Mammary epithelial cell (primary cell): ENCODE results near the gene MAP6.

ENCODE experiments used
- EZH2 ChIP-seq: IDR thresholded peaks from 2 replicates; pipeline ENCODE4 v1.6.1; 2012; ENCODE audit warnings: low read length, inconsistent platforms, borderline replicate concordance
- TF ChIP-seq, protein P1 (sequence below), 2 donors: IDR thresholded peaks in 1 of 2; conservative IDR thresholded peaks in 1 of 2; 2 replicates each; pipeline ENCODE4 v1.5.1; 2011 to 2012; ENCODE audit warnings: inconsistent platforms in 2 of 2, low read length in 2 of 2, mild to moderate bottlenecking in 2 of 2, control low read depth in 1 of 2, low read depth in 1 of 2; ENCODE audit not compliant: insufficient read depth in 1 of 2; ENCODE audit errors: extremely low read depth in 1 of 2

DNA sequence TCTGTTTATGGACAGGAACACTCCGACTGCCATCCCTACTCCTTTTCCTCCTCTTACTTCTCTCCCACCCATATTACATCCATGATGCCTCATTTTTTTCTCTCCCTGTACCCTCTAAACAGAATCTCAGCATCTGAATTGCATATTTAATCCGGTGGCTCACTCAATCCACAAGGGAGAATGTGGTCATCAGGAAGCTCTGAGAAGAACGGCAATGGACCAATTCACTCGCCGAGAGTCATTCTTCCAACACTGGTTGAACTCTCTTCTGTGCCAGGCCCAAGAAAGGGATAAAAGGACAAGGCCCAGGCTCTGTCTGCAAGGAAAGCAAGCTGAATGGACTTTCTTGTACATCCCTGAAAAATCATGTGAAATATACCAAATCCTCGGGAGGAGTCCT lies 15.9 kb downstream of the MAP6 start:
- TF ChIP-seq, protein P1, sequence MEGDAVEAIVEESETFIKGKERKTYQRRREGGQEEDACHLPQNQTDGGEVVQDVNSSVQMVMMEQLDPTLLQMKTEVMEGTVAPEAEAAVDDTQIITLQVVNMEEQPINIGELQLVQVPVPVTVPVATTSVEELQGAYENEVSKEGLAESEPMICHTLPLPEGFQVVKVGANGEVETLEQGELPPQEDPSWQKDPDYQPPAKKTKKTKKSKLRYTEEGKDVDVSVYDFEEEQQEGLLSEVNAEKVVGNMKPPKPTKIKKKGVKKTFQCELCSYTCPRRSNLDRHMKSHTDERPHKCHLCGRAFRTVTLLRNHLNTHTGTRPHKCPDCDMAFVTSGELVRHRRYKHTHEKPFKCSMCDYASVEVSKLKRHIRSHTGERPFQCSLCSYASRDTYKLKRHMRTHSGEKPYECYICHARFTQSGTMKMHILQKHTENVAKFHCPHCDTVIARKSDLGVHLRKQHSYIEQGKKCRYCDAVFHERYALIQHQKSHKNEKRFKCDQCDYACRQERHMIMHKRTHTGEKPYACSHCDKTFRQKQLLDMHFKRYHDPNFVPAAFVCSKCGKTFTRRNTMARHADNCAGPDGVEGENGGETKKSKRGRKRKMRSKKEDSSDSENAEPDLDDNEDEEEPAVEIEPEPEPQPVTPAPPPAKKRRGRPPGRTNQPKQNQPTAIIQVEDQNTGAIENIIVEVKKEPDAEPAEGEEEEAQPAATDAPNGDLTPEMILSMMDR (conservative IDR thresholded peaks at IDR 0.05 in 1 of 2, IDR thresholded peaks at IDR 0.05 in 1 of 2; ENCODE audit: extremely low read depth in 1 of 2, insufficient read depth in 1 of 2, low read depth in 1 of 2, low read length in 2 of 2), result no peak
- no peak for TF ChIP-seq EZH2
